Left lung (tissue), 10 donors: Measurements from ENCODE around the gene LRRC25. TPM values are rescaled to one million over a fixed set of nuclear protein-coding genes. Genes with fewer than 3 reads are reported as not detected.
A peak's percentile ranks its signal among the peaks of the same experiment; 100 is the strongest.

ENCODE experiments used
- ATAC-seq: fragments of 200-7000 bp; cut with Tn5 transposase; one replicate; pipeline ENCODE4 v1.9.1; 2020; ENCODE audit warnings: moderate library complexity
- DNase-seq, 4 donors: peaks; one replicate each; pipeline ENCODE4 v3.0.0-alpha.2; 2013 to 2020
- H3K27ac ChIP-seq, 2 donors: fragments of 200-600 bp; sonication (generic) in 1 of 2; one replicate each; pipeline versions ENCODE4 v1.5.0 to v1.8.0; 2020 to 2021
- H3K27me3 ChIP-seq, 2 donors: fragments of 200-600 bp; sonication (generic) in 1 of 2; one replicate each; pipeline versions ENCODE4 v1.5.0 to v1.8.0; 2020 to 2021
- H3K36me3 ChIP-seq, 2 donors: fragments of 200-600 bp; sonication (generic) in 1 of 2; one replicate each; pipeline versions ENCODE4 v1.5.0 to v1.8.0; 2020 to 2021
- H3K4me1 ChIP-seq, 2 donors: fragments of 200-600 bp; one replicate each; pipeline ENCODE4 v1.8.0; 2021
- H3K4me3 ChIP-seq, 2 donors: fragments of 200-600 bp; sonication (generic) in 1 of 2; one replicate each; pipeline versions ENCODE4 v1.5.0 to v1.8.0; 2020 to 2021; ENCODE audit warnings: mild to moderate bottlenecking in 1 of 2
- H3K9me3 ChIP-seq, 2 donors: fragments of 200-600 bp; sonication (generic) in 1 of 2; one replicate each; pipeline versions ENCODE4 v1.5.0 to v1.8.0; 2020 to 2021
- intact Hi-C, 2 donors: fragments of 100-400 bp; cut with DNase I; formaldehyde crosslinking; loops; one replicate each; pipeline versions ENCODE4 v1.11.2 to v1.14.2; 2022
- polyA plus RNA-seq, 6 donors: library from polyadenylated mRNA; unstranded; fragments of 120-200 nt; gene quantifications; one replicate each; pipeline ENCODE4 v1.2.1, GENCODE V29; 2013; ENCODE audit not compliant: insufficient read length in 6 of 6
- total RNA-seq, 2 donors: library from RNA; stranded (reverse); fragmentation: NEBNext Ultra II Directional; extraction: Animal tissue kit (Norgen Biotek cat#: 25700); gene quantifications; one replicate each; pipeline ENCODE4 v1.2.1, GENCODE V29; 2021
- TF ChIP-seq, protein P1 (sequence below), 2 donors: fragments of 200-600 bp; sonication (generic) in 1 of 2; IDR thresholded peaks; one replicate each; pipeline versions ENCODE4 v1.5.0 to v1.8.0; 2021; ENCODE audit warnings: antibody characterized with exemption in 2 of 2
- donor health status: DM: no; HTN: yes; CAD: no.
- donor health status: DM: no; HTN: no; CAD: no.

LRRC25 gene
- total and polyA plus RNA-seq, 8 donors, result 1.3 to 53.7 (median 1.6) TPM

DNA sequence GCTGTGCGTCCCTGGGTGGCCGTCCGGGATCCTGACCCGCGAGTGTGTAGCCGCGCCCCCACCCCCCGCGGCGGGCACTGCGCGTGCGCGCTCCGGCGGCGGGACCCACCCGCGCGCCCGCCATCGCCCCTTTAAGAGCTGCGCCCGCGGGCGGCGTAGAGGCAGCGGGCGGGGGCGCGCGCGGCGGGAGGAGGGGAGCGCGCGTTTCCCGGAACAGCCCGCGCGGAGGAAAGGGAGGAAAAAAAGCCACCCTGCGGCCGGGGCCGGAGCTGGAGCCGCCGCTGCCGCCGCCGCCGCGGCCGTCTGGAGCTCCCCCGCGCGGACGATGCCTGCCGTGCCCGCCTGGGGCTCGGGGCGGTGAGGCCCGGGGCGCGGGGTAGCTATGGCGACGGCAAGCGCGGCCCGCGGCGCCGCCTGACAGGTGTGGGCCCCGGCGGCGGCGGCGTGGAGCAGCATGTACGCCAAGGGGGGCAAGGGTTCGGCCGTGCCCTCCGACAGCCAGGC lies 21.8 kb upstream of the LRRC25 start, which contains the start of gene SSBP4:
Gene SSBP4, plus strand, starts transcription at position 204 of the 504 bp plus-strand sequence. Its CDS starts 251 bp downstream, at position 455.
- H3K4me3 ChIP-seq, result peak within 1 kb of the TSS; percentile 58 to 67
- H3K4me1 ChIP-seq, result peaks cover 47 to 83% of the 10 kb centered on the region in 2 donors
- intact Hi-C loops, result no loop called here
- H3K36me3 ChIP-seq, result no peaks in the 10 kb centered on the region
- DNase-seq, result peak; percentile 74 to 93 (median 84)
- peaks cover 0 to 38% of the 10 kb centered on the region in 2 donors for H3K27me3 ChIP-seq
- ATAC-seq, result peak; percentile 22
- no peaks in the 10 kb centered on the region for H3K9me3 ChIP-seq
- TF ChIP-seq, protein P1, sequence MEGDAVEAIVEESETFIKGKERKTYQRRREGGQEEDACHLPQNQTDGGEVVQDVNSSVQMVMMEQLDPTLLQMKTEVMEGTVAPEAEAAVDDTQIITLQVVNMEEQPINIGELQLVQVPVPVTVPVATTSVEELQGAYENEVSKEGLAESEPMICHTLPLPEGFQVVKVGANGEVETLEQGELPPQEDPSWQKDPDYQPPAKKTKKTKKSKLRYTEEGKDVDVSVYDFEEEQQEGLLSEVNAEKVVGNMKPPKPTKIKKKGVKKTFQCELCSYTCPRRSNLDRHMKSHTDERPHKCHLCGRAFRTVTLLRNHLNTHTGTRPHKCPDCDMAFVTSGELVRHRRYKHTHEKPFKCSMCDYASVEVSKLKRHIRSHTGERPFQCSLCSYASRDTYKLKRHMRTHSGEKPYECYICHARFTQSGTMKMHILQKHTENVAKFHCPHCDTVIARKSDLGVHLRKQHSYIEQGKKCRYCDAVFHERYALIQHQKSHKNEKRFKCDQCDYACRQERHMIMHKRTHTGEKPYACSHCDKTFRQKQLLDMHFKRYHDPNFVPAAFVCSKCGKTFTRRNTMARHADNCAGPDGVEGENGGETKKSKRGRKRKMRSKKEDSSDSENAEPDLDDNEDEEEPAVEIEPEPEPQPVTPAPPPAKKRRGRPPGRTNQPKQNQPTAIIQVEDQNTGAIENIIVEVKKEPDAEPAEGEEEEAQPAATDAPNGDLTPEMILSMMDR (IDR thresholded peaks at IDR 0.05), result peak; percentile 7 to 22
- H3K27ac ChIP-seq, result peak within 1 kb of the TSS; percentile 96 to 98

DNA sequence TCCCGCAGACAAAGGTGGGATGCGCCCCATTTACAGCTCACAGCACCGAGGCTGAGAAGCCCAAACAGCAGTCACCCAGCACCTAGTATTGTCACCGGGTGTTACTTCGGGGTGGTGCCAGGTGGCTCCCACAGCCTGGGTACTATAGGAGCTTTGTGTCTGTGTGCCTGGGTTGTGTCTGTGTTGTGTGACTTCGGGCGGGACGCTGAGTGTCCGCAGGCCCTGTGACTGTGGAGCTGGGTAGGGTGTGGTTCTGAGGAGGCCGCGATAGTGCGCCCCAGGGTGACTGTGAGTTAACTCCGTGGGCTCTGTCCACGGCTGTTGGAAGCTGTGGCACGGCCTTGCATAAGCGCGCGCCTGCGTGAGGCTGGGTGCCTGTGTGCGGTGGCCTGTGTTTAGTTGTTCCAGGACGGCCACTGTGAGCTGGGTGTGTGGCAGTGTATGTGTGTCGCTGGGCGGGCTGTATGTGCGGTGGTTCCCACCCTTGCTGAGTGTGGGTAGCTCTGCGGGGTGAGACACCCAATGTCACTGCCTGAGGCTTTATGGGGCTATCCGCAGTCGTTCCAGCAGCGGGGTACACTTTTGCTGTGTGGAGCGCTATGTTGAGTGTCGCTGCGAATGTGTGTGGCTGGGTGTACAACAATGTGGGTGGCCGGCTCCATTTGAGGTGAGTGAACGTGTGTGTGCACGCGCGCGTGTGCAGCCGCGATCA lies 21.2 kb upstream of the LRRC25 start:
- ATAC-seq, result peak; percentile 1
- Histone ChIP-seq H3K4me1 (peaks cover 47 to 85% of the 10 kb centered on the region in 2 donors), H3K27ac (peak overlapping the region; percentile 96 to 98), H3K27me3 (peaks cover 0 to 38% of the 10 kb centered on the region in 2 donors), H3K9me3 (no peaks in the 10 kb centered on the region), H3K4me3 (peak overlapping the region; percentile 58 to 67), H3K36me3 (no peaks in the 10 kb centered on the region)
- TF ChIP-seq, protein P1 (IDR thresholded peaks at IDR 0.05), result no peak
- DNase-seq, result peak in 1 of 4 donors; percentile 86
- intact Hi-C loops, result no loop called here

DNA sequence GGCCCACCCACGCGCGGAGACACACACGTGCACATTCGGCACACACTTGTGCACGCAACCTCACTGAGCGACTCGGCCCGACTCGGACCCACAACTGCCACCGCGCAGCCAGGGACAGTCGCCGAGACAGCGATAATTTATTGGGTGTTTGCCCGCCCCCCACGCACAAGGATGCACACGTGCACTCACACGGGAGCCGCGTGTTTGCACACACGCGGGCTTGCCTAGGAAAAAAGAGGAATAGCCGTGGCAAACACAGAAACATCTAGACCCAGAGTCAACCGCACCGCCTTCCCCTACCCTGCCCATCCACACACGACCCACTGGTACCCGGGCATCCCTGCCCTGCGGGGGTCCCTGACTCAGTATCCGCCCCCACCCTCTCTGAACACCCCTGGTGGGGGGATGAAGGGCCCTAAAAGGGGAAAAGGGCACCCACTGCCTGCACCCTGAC lies 20.6 kb upstream of the LRRC25 start:
- no peaks in the 10 kb centered on the region for H3K9me3 ChIP-seq
- DNase-seq, result peak in 2 of 4 donors; percentile 77 to 86
- peak overlapping the region; percentile 96 to 98 for H3K27ac ChIP-seq
- H3K4me1 ChIP-seq, result peaks cover 47 to 81% of the 10 kb centered on the region in 2 donors
- peaks cover 0 to 38% of the 10 kb centered on the region in 2 donors for H3K27me3 ChIP-seq
- TF ChIP-seq, protein P1 (IDR thresholded peaks at IDR 0.05), result no peak
- H3K4me3 ChIP-seq, result peak overlapping the region; percentile 21 to 58
- H3K36me3 ChIP-seq, result no peaks in the 10 kb centered on the region
- no peak for ATAC-seq
- intact Hi-C loops, result no loop called here

DNA sequence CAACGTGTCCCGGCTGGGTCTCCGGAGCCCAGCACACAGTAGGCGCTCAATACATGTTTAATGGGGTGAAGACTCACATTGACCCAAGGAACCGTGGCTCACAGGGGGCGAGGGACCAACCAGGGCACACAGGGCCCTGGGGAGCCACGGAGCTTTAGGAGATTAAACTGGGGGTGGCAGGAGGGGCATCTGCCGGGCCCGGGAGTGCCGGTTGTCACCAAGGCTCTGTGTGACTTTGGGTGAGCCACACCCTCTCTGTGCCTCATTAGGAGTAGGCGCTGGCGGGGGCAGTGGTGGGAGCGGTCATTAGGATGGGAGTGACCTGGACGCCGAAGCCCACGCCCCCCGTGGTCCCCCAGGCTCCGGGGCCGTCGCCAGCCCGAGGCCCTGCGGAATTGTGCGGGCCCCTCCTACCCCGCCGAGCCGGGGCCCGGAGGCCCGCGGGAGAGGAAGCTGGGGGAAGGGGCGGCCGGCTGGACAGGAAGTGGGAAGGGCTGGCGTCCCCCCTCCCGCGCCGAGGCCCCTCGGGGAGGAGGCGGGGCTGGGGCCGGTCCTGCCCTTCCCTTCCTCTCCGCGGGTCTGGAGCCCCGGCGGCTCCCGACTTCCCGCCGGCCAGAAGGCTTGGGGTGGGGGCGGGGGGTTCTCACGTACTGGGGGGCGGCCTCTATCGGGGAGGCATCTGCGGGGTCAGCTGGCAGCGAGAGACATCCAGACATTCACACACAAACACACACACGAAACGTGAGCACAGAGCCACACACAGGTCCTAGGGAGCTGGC lies 20.0 kb upstream of the LRRC25 start:
- Histone ChIP-seq H3K27ac (peak overlapping the region; percentile 96 to 98), H3K4me1 (peaks cover 47 to 75% of the 10 kb centered on the region in 2 donors), H3K9me3 (no peaks in the 10 kb centered on the region), H3K36me3 (no peaks in the 10 kb centered on the region), H3K27me3 (peaks cover 0 to 38% of the 10 kb centered on the region in 2 donors), H3K4me3 (peak overlapping the region; percentile 21 to 58)
- TF ChIP-seq, protein P1 (IDR thresholded peaks at IDR 0.05), result no peak
- peak; percentile 80 to 95 (median 92) for DNase-seq
- peak; percentile 58 for ATAC-seq
- intact Hi-C loops, result no loop called here
